K562 (cell line): ENCODE results near the gene MPZL1. TPM values are rescaled to one million over a fixed set of nuclear protein-coding genes. Genes with fewer than 3 reads are reported as not detected.
A peak's percentile ranks its signal among the peaks of the same experiment; 100 is the strongest.

Experiments
- ARNT ChIP-seq, 2 experiments: fragments of 450-650 bp; IDR thresholded peaks; 2 replicates each; pipeline ENCODE4 v1.6.1; 2016; ENCODE audit warnings: mild to moderate bottlenecking in 1 of 2
- ATF1 ChIP-seq, 2 experiments: fragments of 450-650 bp in 1 of 2; IDR thresholded peaks; 2 replicates each; pipeline ENCODE4 v1.6.1; 2016; ENCODE audit warnings: missing compliant biosample characterization in 1 of 2, missing genetic modification characterization in 1 of 2
- ATF4 ChIP-seq: fragments of 450-650 bp; formaldehyde crosslinking; IDR thresholded peaks from 2 replicates; pipeline ENCODE4 v1.4.0; 2022; ENCODE audit warnings: mild to moderate bottlenecking, moderate library complexity
- BCOR ChIP-seq: fragments of 450-650 bp; IDR thresholded peaks from 2 replicates; pipeline ENCODE4 v1.6.1; 2016
- BRD4 ChIP-seq: fragments of 200-600 bp; sonication (generic); IDR thresholded peaks from 2 replicates; pipeline ENCODE4 v1.6.1; 2017; ENCODE audit warnings: inconsistent platforms
- CBX3 ChIP-seq, 2 experiments: IDR thresholded peaks; 1 replicate in 1 of 2; 2 replicates in 1 of 2; pipeline ENCODE4 v1.6.1; 2012; ENCODE audit warnings: inconsistent platforms in 2 of 2, low read length in 2 of 2, borderline replicate concordance in 1 of 2, control low read depth in 1 of 2
- DACH1 ChIP-seq: fragments of 450-650 bp; IDR thresholded peaks from 2 replicates; pipeline ENCODE4 v1.6.1; 2018; ENCODE audit not compliant: partially characterized antibody
- HDAC1 ChIP-seq, 2 experiments: fragments of 450-650 bp; IDR thresholded peaks; 2 replicates each; pipeline ENCODE4 v1.6.1; 2016 to 2017; ENCODE audit warnings: inconsistent platforms in 1 of 2, mild to moderate bottlenecking in 1 of 2, moderate library complexity in 1 of 2
- HES1 ChIP-seq: fragments of 450-650 bp; IDR thresholded peaks from 2 replicates; pipeline ENCODE4 v1.6.1; 2016; ENCODE audit warnings: low read depth, mild to moderate bottlenecking, moderate library complexity
- HOXB6 ChIP-seq: fragments of 250-450 bp; sonication (Bioruptor Pico); IDR thresholded peaks from 2 replicates; pipeline ENCODE4 v1.5.1; 2022; ENCODE audit warnings: mild to moderate bottlenecking, borderline replicate concordance
- KDM1A ChIP-seq, 2 experiments: fragments of 450-650 bp; IDR thresholded peaks; 2 replicates each; pipeline ENCODE4 v1.6.1; 2016; ENCODE audit warnings: mild to moderate bottlenecking in 2 of 2
- PHF20 ChIP-seq: fragments of 450-650 bp; IDR thresholded peaks from 2 replicates; pipeline ENCODE4 v1.6.1; 2018; ENCODE audit not compliant: partially characterized antibody
- PHTF2 ChIP-seq: fragments of 250-450 bp; sonication (Bioruptor Pico); IDR thresholded peaks from 2 replicates; pipeline ENCODE4 v1.5.0; 2021; ENCODE audit warnings: mild to moderate bottlenecking
- PML ChIP-seq: IDR thresholded peaks from 2 replicates; pipeline ENCODE4 v1.6.1; 2012; ENCODE audit warnings: low read length, inconsistent platforms
- PTTG1 ChIP-seq: fragments of 450-650 bp; IDR thresholded peaks from 2 replicates; pipeline ENCODE4 v1.6.1; 2016; ENCODE audit warnings: low read depth, mild to moderate bottlenecking, missing genetic modification characterization, missing compliant biosample characterization
- SMAD3 ChIP-seq: fragments of 450-650 bp; formaldehyde crosslinking; conservative IDR thresholded peaks from 2 replicates; pipeline ENCODE4 v1.4.0; 2020; ENCODE audit warnings: mild to moderate bottlenecking
- SPI1 ChIP-seq: IDR thresholded peaks from 2 replicates; pipeline ENCODE4 v1.6.1; 2011; ENCODE audit warnings: low read depth, low read length, control low read depth, borderline replicate concordance
- THAP7 ChIP-seq: fragments of 250-450 bp; sonication (Bioruptor Pico); IDR thresholded peaks from 2 replicates; pipeline ENCODE4 v1.5.0; 2021
- USF1 ChIP-seq: sonication (generic); formaldehyde crosslinking; IDR thresholded peaks from 2 replicates; pipeline ENCODE4 v1.9.0; 2022; ENCODE audit warnings: mild to moderate bottlenecking, missing genetic modification reagents
- XRCC4 ChIP-seq: IDR thresholded peaks from one replicate; pipeline ENCODE4 v1.6.1; 2011; ENCODE audit not compliant: insufficient read depth, insufficient read length; ENCODE audit errors: extremely low read depth
- ZFP1 ChIP-seq: fragments of 450-650 bp; formaldehyde crosslinking; IDR thresholded peaks from 2 replicates; pipeline ENCODE4 v1.4.0; 2020; ENCODE audit warnings: mild to moderate bottlenecking, mixed read lengths
- ZNF143 ChIP-seq: sonication (generic); formaldehyde crosslinking; IDR thresholded peaks from 2 replicates; pipeline ENCODE4 v1.9.0; 2022; ENCODE audit warnings: mild to moderate bottlenecking, missing genetic modification reagents
- ZNF274 ChIP-seq: IDR thresholded peaks from 2 replicates; pipeline ENCODE4 v1.6.1; 2011; ENCODE audit warnings: low read depth, mild to moderate bottlenecking, low read length, moderate library complexity, borderline replicate concordance
- ZNF436 ChIP-seq: fragments of 250-450, 450-650 bp; sonication (Bioruptor Pico); formaldehyde crosslinking; IDR thresholded peaks from 2 replicates; pipeline ENCODE4 v1.7.0; 2020; ENCODE audit warnings: mild to moderate bottlenecking
- ZNF717 ChIP-seq: fragments of 250-450 bp; sonication (Bioruptor Pico); IDR thresholded peaks from 2 replicates; pipeline ENCODE4 v1.5.0; 2021
- ZNF77 ChIP-seq: fragments of 250-450 bp; sonication (Bioruptor Pico); IDR thresholded peaks from 2 replicates; pipeline ENCODE4 v1.5.0; 2020
- ZSCAN32 ChIP-seq: fragments of 450-650 bp; formaldehyde crosslinking; IDR thresholded peaks from 2 replicates; pipeline ENCODE4 v1.4.0; 2020; ENCODE audit warnings: mild to moderate bottlenecking, moderate library complexity
- polyA plus RNA-seq, 8 experiments: library from polyadenylated mRNA; depleted of rRNA in 4 of 8; stranded (reverse) in 5 of 8; unstranded in 3 of 8; fragments of >200 nt; fragmentation: Nextera tagmentation in 2 of 8; fragmentation: Illumina TruSeq in 1 of 8; extraction: Ambion mirVana in 2 of 8; extraction: Trizol in 1 of 8; gene quantifications; 2 replicates each; pipeline versions ENCODE4 v1.2.1 to v1.2.3, GENCODE V29; 2011 to 2014; ENCODE audit warnings: inconsistent platforms in 1 of 8, missing spikeins in 1 of 8
- total RNA-seq, 7 experiments: library from RNA; depleted of rRNA in 6 of 7; stranded (reverse); fragments of >200 nt in 6 of 7; fragmentation: Illumina TruSeq in 2 of 7; extraction: Trizol in 2 of 7; gene quantifications; 2 replicates each; pipeline versions ENCODE4 v1.2.1 to v1.2.3, GENCODE V29; 2011 to 2021; ENCODE audit warnings: low replicate concordance in 1 of 7

MPZL1 gene
- total and polyA plus RNA-seq, 9 of the 15 experiments (the other 6 are each of a cell fraction or from before 2014, with no cell fraction given) = 14.5 to 153 (median 66.5) TPM

GRCh38 chr1:167720965-167721616, 691 bp upstream of the MPZL1 start (continued):
- TF ChIP-seq ZNF436 (CRISPR knock-in tag) = no peak
- TF ChIP-seq CBX3 (IDR thresholded peaks at IDR 0.05; ENCODE audit: borderline replicate concordance in 1 of 2, low read length in 2 of 2) = 0 out of 3 replicates have a peak, but pooled peaks of 1 of the 2 experiments have one; percentile 41
- no peak for TF ChIP-seq ZNF77 (CRISPR knock-in tag)
- TF ChIP-seq PTTG1 (tag) = no peak
- no peak for TF ChIP-seq ZNF717
- TF ChIP-seq DACH1 = no peak
- no peak for TF ChIP-seq PHTF2 (CRISPR knock-in tag)
- peak; percentile 44; the same call in 1 of the 2 replicates for TF ChIP-seq SPI1
- no peak for TF ChIP-seq HOXB6
- TF ChIP-seq KDM1A (IDR thresholded peaks at IDR 0.05) = peak; percentile 87 to 91
- 0 out of 4 replicates have a peak, but pooled peaks of 1 of the 2 experiments have one; percentile 6 for TF ChIP-seq ARNT (IDR thresholded peaks at IDR 0.05)
- 0 out of 2 replicates have a peak, but pooled peaks have one; percentile 9 for TF ChIP-seq PML
- TF ChIP-seq ZFP1 (CRISPR knock-in tag) = no peak
- TF ChIP-seq PHF20 = no peak
- peak; percentile 21; the same call in 1 of the 2 replicates for TF ChIP-seq HES1
- TF ChIP-seq XRCC4 = no peak
- no peak for TF ChIP-seq BRD4
- no peak for TF ChIP-seq USF1
- TF ChIP-seq ZNF143 (CRISPR knock-in tag) = no peak
- TF ChIP-seq ATF4 = no peak
- TF ChIP-seq ZSCAN32 = no peak
- peak; percentile 14; the same call in 1 of the 2 replicates for TF ChIP-seq BCOR
- no peak for TF ChIP-seq SMAD3 (CRISPR knock-in tag)
- peak in 1 of 2 experiments; percentile 75; a peak in 2 of 4 replicates for TF ChIP-seq HDAC1 (IDR thresholded peaks at IDR 0.05)
- no peak for TF ChIP-seq ZNF274
- no peak for TF ChIP-seq ATF1 (CRISPR knock-in tag; IDR thresholded peaks at IDR 0.05)
- no peak for TF ChIP-seq ATF1 (tag; IDR thresholded peaks at IDR 0.05)
- no peak for TF ChIP-seq THAP7 (CRISPR knock-in tag)
